C1 segment of cervical spinal cord (tissue), 14 donors: ENCODE results near the gene TTK.
"Not testable (repeated sequence)": the region's sequence is repeated elsewhere in the genome, so short reads cannot be mapped to it uniquely, and the experiment has no call there.

Experiments
- DNase-seq, 14 donors: peaks; one replicate each; lab custom pipeline; 2025; lab: John Stamatoyannopoulos, UW

Gene TTK

DNA sequence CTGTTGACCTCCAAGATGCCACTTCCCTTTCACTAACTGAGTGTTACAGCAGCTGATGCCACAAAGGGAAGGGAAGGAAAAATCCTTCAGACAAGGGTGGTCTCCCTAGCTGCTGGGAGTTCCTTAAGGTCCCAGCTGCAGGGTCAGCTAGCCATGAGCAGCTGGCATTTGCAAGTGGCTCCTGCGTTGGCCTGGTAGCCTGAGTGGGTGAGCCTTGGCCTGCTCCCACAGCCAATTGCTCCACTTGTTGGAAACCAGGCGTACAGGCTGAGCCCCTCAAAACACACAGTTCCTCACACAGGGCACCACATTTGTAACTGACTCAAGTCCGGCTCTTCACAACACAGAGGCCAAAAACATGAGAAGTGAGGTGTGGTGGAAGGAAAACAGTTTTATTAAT is 16.7 kb downstream of the TTK start:
- DNase-seq, result no peak

- DNase-seq, result no peak
Measured at GRCh38 chr6:80021591-80021990, 17.1 kb downstream of the TTK start.

- no peak for DNase-seq
Measured at GRCh38 chr6:80022803-80023202, 18.4 kb downstream of the TTK start.

GRCh38 chr6:80028589-80028988 is 24.1 kb downstream of the TTK start:
- DNase-seq, result no peak

- DNase-seq, result no peak
Measured at GRCh38 chr6:80029470-80029869, 25.0 kb downstream of the TTK start.

- not testable (repeated sequence) for DNase-seq
Measured at GRCh38 chr6:80048220-80048619, 43.8 kb downstream of the TTK start.

DNA sequence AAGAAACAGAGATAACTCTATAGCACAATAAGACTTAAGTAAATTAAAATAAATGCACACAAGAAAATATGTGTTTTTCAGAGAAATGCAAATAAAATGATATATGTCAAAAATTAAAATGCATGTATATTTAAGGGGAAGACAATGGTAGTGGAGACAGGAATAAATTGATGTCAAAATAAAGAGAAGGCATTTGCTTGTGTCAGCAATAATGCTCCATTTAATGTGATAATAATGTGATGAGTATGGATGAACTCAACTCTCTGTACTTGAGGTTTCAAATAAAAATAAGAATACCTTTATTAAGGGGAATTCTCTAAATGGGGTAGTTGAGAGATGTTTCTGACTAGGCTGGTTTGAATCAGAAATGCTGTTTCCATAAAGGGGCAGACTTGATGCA is 56.3 kb downstream of the TTK start:
- no peak for DNase-seq

DNA sequence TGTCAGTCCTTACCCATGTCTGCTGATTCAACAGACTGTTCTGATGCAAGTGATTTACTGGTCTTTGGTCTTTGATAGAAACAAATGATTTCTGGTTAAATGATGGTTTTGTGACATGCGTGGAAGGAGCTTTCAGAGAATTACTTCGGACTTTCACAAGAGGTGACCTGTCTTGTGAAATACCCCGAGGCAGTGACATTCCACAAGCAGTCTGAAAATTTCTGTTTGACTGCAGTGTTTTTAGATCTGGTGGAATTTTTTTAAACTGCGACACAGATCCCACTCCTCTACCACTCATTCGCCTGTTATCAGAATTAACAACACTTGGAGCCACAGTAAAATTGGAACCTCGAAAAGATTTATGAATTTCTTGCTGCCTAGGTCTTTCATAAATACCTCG is 63.7 kb downstream of the TTK start:
- not testable (repeated sequence) for DNase-seq

DNA sequence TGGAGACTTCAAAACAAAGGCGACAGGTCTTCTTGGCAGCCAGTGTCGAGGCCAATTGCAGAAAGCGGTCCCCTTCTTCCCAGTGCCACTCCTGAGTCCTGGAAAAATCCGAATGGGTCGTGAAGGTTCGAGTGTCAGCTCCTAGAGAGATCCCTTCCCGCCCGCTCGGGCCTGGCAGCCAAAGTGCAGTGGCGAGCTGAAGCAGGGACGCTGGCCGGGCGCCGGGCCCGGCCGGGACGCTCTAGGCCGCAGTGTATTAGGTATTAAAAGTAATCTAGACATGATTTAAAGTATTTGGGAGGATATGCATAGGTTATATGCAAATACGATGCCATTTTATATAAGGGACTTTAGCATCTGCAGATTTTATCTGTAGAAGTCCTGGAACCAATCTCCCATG is 66.0 kb downstream of the TTK start:
- not testable (repeated sequence) for DNase-seq

DNA sequence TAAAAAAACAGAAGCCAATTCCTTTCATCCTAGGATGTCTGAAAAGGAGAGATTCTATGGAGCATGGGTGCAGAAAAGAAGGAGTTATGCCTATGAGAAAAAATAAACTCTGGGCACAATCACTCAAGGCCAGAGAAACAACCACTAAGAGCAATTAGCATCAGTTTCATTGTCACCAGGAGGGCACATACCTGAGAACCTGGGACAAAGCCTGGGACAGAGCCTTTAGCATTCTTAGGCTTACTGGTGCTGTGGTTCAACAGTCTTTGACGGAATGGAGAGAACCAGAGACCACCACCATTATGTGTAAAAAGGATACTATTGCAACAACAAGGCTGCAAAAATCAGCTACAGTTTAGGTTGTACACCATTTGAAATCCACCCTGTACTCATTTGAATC is 72.6 kb downstream of the TTK start:
- no peak for DNase-seq

DNA sequence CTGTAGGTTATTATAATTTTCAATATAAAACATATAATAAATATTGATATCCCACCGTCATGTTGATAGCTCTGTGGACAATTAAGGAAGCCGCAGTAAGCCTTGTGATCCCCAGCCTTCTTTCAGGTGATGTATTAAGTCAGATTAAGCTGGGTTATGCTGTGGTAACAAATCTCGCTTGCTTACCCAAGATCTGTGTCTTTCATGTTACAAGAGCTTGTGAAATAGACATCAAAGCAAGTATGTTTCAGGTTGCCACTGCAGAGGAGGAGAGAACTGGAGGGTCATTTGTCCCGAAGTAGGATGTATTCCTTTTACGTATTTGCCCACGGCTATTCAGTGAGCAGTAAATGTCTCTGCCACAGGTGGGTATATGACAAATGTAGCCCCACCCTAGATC is 84.2 kb downstream of the TTK start:
- no peak for DNase-seq

- DNase-seq, result no peak
Measured at GRCh38 chr6:80091506-80091905, 87.1 kb downstream of the TTK start.
